HG03139 (cell line): ENCODE results near the gene CNGB1.
"Not testable (repeated sequence)": the region's sequence is repeated elsewhere in the genome, so short reads cannot be mapped to it uniquely, and the experiment has no call there.

ENCODE experiments used
- ATAC-seq: cut with Tn5 transposase; IDR thresholded peaks from one replicate; pipeline ENCODE4 v1.9.1; 2021; ENCODE audit not compliant: unreplicated experiment

The CNGB1 gene

GRCh38 chr16:57837305-57838125, 133.4 kb downstream of the CNGB1 start:
- no peak for ATAC-seq

DNA sequence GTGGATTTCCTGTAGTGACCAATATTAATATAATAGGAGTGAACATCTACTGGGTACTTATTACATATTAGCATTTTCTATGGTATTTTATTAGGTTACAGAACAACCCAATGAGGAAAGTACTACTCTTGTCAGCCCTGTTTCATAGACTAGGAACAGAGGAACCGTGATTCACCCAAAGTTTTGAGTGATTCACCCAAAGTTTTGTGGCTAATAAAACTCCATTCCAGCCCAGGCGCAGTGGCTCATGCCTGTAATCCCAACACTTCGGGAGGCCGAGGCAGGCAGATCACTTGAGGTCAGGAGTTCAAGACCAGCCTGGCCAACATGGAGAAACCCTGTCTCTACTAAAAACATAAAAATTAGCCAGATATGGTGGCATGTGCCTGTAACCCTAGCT, 135.5 kb downstream of the CNGB1 start:
- not testable (repeated sequence) for ATAC-seq

GRCh38 chr16:57834936-57835335, 136.0 kb downstream of the CNGB1 start:
- no peak for ATAC-seq
